ENCODE measurements around the gene PTPRN2.

- no peak for TF ChIP-seq FOXA1 (IDR thresholded peaks at IDR 0.05)
- TF ChIP-seq ELF4 (IDR thresholded peaks at IDR 0.05): no peak
- no peak for TF ChIP-seq ZNF384 (IDR thresholded peaks at IDR 0.05)
- no peak for TF ChIP-seq SUZ12 (IDR thresholded peaks at IDR 0.05)
- no peak for TF ChIP-seq BHLHE40 (IDR thresholded peaks at IDR 0.05; ENCODE audit: borderline replicate concordance)
- TF ChIP-seq TARDBP (IDR thresholded peaks at IDR 0.05): no peak
- TF ChIP-seq L3MBTL2 (conservative IDR thresholded peaks at IDR 0.05): no peak
- no peak for TF ChIP-seq HDGF (IDR thresholded peaks at IDR 0.05; ENCODE audit: borderline replicate concordance)
- no peak for TF ChIP-seq SP1 (IDR thresholded peaks at IDR 0.05)
- no peak for TF ChIP-seq FOXM1 (IDR thresholded peaks at IDR 0.05; ENCODE audit: borderline replicate concordance)
- TF ChIP-seq NFRKB (IDR thresholded peaks at IDR 0.05): no peak
These were observed 156.3 kb downstream of the PTPRN2 start for GRCh38 chr7:158431055-158431940.
